Measurements from ENCODE around the gene SLC16A5.
"Not testable (repeated sequence)": the region's sequence is repeated elsewhere in the genome, so short reads cannot be mapped to it uniquely, and the experiment has no call there.

Gene SLC16A5

DNA sequence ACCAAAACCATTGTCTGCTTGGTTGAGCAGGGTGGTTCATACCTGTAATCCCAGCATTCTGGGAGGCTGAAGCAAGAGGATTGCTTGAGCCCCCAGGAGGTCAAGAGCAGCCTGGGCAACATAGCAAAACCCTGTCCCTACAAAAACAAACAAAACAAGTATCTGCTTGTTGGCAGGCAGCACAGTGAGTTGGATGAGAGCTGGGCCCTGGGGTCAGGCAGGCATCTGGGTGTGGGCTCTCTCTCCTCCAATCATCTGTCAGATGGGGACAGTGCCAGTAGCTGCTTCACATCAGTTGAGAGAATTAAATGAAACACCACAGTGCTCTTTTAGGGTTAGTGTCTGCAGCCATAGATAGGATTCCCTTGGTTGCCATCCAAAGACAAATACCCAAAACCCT lies 27.8 kb downstream of the SLC16A5 start:
- H3K4me3 ChIP-seq (ENCODE audit: low read length): no peak overlapping the region
- TF ChIP-seq CTCF (conservative IDR thresholded peaks at IDR 0.05; ENCODE audit: low read length): no peak
- DNase-seq (ENCODE audit: low read depth): no peak

DNA sequence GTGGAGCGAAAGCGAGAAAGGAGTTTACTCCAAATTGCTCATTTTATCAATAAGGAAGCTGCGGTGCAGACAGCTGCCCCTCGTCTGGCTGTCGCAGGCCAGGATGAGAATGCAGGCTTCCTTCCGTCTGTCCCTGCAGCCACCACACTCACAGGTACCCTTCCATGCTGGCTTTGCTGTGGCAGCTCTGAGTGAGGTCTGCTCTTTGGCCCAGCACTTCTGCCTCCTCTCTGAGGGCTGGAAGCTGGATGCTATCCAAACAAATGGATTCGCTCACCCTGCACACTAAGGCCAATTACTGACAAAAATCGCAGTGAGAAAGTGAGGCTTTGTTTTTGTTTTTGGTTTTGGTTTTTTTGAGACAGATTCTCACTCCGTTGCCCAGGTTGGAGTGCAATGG lies 29.0 kb downstream of the SLC16A5 start:
- TF ChIP-seq CTCF (conservative IDR thresholded peaks at IDR 0.05; ENCODE audit: low read length): no peak
- DNase-seq (ENCODE audit: low read depth): no peak
- no peak overlapping the region for H3K4me3 ChIP-seq (ENCODE audit: low read length)

DNA sequence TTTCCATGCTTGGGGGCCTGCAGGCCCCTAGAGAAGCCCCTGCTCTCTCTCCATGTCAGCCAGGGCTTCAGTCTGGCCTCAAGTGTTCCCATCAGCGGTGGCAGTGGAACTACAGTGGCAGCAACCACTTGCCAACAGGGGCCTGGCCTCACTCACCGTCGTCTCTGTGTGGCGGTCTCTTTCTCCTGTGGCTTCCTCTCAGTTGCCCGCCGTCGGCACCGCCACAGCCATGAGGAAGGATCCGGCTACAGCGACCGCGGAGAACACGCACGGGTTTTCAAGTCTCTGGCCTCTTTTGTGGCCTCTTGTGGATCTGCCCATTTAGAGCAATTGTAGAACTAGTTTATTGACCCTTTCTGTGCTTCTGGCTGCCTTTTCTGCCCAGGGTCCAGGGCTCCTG lies 30.6 kb downstream of the SLC16A5 start:
- H3K4me3 ChIP-seq (ENCODE audit: low read length): no peak overlapping the region
- TF ChIP-seq CTCF (conservative IDR thresholded peaks at IDR 0.05; ENCODE audit: low read length): no peak
- no peak for DNase-seq (ENCODE audit: low read depth)

- DNase-seq (ENCODE audit: low read depth): no peak
- no peak for TF ChIP-seq CTCF (conservative IDR thresholded peaks at IDR 0.05; ENCODE audit: low read length)
- H3K4me3 ChIP-seq (ENCODE audit: low read length): no peak overlapping the region
These were observed 36.5 kb downstream of the SLC16A5 start for GRCh38 chr17:75124041-75124818.

DNA sequence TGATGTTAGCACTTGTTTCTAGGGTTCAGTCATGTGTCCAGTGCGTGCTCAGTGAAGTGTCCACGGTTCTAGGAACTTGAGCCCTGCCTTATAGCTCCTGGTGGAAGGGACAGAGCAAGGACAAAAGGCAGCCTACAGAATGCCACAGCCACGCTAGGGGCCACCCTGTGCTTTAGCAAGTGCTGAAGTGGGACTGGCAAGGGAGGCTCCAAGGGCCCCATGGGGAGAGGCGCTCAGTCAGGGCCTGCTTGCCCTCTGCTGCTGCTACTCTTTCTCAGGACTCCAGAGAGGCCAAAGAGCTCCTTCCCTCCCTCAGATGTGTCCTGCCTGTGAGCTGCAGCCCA lies 37.0 kb downstream of the SLC16A5 start:
- no peak overlapping the region for H3K4me3 ChIP-seq (ENCODE audit: low read length)
- DNase-seq (ENCODE audit: low read depth): no peak
- TF ChIP-seq CTCF (conservative IDR thresholded peaks at IDR 0.05; ENCODE audit: low read length): no peak

- no peak overlapping the region for H3K4me3 ChIP-seq (ENCODE audit: low read length)
- no peak for DNase-seq (ENCODE audit: low read depth)
- TF ChIP-seq CTCF (conservative IDR thresholded peaks at IDR 0.05; ENCODE audit: low read length): no peak
These were observed 38.2 kb downstream of the SLC16A5 start for GRCh38 chr17:75125984-75126383.

GRCh38 chr17:75126954-75127353 lies 39.2 kb downstream of the SLC16A5 start:
- no peak overlapping the region for H3K4me3 ChIP-seq (ENCODE audit: low read length)
- no peak for DNase-seq (ENCODE audit: low read depth)
- TF ChIP-seq CTCF (conservative IDR thresholded peaks at IDR 0.05; ENCODE audit: low read length): no peak

- not testable (repeated sequence) for H3K4me3 ChIP-seq (ENCODE audit: low read length); DNase-seq (ENCODE audit: low read depth)
These were observed 40.2 kb downstream of the SLC16A5 start for GRCh38 chr17:75127936-75128335.
